ENCODE measurements around the gene ORAI3. TPM values are rescaled to one million over a fixed set of nuclear protein-coding genes. Genes with fewer than 3 reads are reported as not detected.

Gene ORAI3
- total and polyA plus RNA-seq, 2 of the 13 experiments (the other 11 are each of a cell fraction or from before 2014, with no cell fraction given) = 11.4 to 32.0 TPM

GRCh38 chr16:30921748-30922419 lies 27.0 kb upstream of the ORAI3 start (continued):
- no peak for TF ChIP-seq RERE (CRISPR knock-in tag; IDR thresholded peaks at IDR 0.05; ENCODE audit: low read depth)
- TF ChIP-seq ZBED4 (CRISPR knock-in tag; IDR thresholded peaks at IDR 0.05; ENCODE audit: borderline replicate concordance) = peak; percentile 59
- TF ChIP-seq ZNF790 (CRISPR knock-in tag; IDR thresholded peaks at IDR 0.05; ENCODE audit: borderline replicate concordance) = no peak
- TF ChIP-seq TFAP4 (IDR thresholded peaks at IDR 0.05; ENCODE audit: borderline replicate concordance, low read depth) = no peak
- no peak; the same call in 1 of the 2 replicates for TF ChIP-seq TOPORS (CRISPR knock-in tag; IDR thresholded peaks at IDR 0.05)
- no peak for TF ChIP-seq KLF15 (CRISPR knock-in tag; IDR thresholded peaks at IDR 0.05; ENCODE audit: borderline replicate concordance)
- peak; percentile 60; the same call in 1 of the 2 replicates for TF ChIP-seq MXD4 (CRISPR knock-in tag; IDR thresholded peaks at IDR 0.05)
- TF ChIP-seq CREBL2 (CRISPR knock-in tag; IDR thresholded peaks at IDR 0.05; ENCODE audit: borderline replicate concordance) = 0 out of 2 replicates have a peak, but pooled peaks have one; percentile 22
- no peak for TF ChIP-seq HNRNPUL1 (IDR thresholded peaks at IDR 0.05; ENCODE audit: low read depth, low read length)
- peak; percentile 12; the same call in 1 of the 2 replicates for TF ChIP-seq ZNF275 (CRISPR knock-in tag; IDR thresholded peaks at IDR 0.05; ENCODE audit: borderline replicate concordance)
- peak; percentile 85 for TF ChIP-seq PATZ1 (CRISPR knock-in tag; IDR thresholded peaks at IDR 0.05)
- TF ChIP-seq ZNF251 (CRISPR knock-in tag; IDR thresholded peaks at IDR 0.05) = no peak
- TF ChIP-seq NFRKB (IDR thresholded peaks at IDR 0.05) = no peak
- TF ChIP-seq ZSCAN29 (CRISPR knock-in tag; conservative IDR thresholded peaks at IDR 0.05) = no peak
- no peak for TF ChIP-seq ZNF720 (CRISPR knock-in tag; IDR thresholded peaks at IDR 0.05)
